ENCODE measurements around the gene PRMT7. TPM values are rescaled to one million over a fixed set of nuclear protein-coding genes. Genes with fewer than 3 reads are reported as not detected.

The PRMT7 gene
- total and polyA plus RNA-seq, 2 of the 8 experiments (the other 6 are each of a cell fraction or from before 2014, with no cell fraction given): 48.2 to 49.3 TPM

DNA sequence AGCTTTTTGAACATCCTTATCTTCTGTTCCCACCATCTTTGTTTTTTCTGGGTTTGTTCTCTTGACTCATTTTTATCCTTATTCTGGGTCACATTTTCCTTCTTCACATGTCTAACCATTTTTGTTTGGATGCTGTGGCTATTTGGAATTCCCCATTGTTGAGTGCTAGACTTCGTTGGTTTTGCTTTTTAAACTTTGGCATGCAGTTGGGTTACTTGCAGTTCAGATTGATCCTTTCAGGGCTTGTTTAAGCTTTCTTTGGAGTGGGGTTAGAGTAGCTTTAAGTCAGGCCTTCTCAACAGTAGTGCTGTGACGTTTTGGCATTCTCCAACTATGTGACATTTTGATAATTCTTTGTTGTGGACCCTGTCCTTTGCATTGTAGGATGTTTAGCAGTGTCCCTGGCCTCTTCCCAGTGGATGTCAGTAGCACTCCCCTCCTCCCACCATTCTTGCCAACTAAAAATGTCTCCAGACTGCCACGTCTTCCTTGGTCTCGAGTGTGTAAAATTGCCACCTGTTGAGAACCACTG, 21.1 kb downstream of the PRMT7 start:
- Histone ChIP-seq H3K4me3 (ENCODE audit: extremely low read depth in 1 of 4, insufficient read depth in 2 of 4, low read depth in 3 of 4, low read length in 4 of 4) (no peak overlapping the region), H3K27ac (ENCODE audit: low read depth, low read length) (no peak overlapping the region), H3K4ac (replicated peaks; ENCODE audit: insufficient read length, low read depth, low read length) (no peak overlapping the region), H3K23ac (ENCODE audit: insufficient read length) (no peak overlapping the region), H3K23me2 (ENCODE audit: low read depth, low read length) (no peaks in the 10 kb centered on the region), H3K36me3 (ENCODE audit: control insufficient read depth in 2 of 4, insufficient read depth in 4 of 4, low read length in 3 of 4) (peaks cover 2 to 9% (median 8%) of the 10 kb centered on the region in 4 experiments; a peak in 4 of 8 replicates), H3K9ac (replicated peaks in 1 of 4; ENCODE audit: extremely low read depth in 1 of 4, low read depth in 3 of 4, low read length in 3 of 4) (0 out of 7 replicates have a peak overlapping the region, but pooled peaks of 1 of the 4 experiments have one; percentile 36), H4K8ac (ENCODE audit: extremely low read depth, insufficient read depth, low read length) (no peak overlapping the region), H2BK15ac (ENCODE audit: low read length) (no peak overlapping the region), H3K79me2 (ENCODE audit: control insufficient read depth in 1 of 2, insufficient read depth in 2 of 2, low read length in 2 of 2) (no peaks in the 10 kb centered on the region), H3K4me2 (ENCODE audit: insufficient read depth in 1 of 2, low read depth in 2 of 2, low read length in 2 of 2) (no peak overlapping the region), H3K27me3 (replicated peaks in 1 of 4; ENCODE audit: control insufficient read depth in 3 of 4, extremely low read depth in 1 of 4, insufficient read depth in 3 of 4, low read length in 3 of 4) (no peaks in the 10 kb centered on the region), H3K56ac (replicated peaks; ENCODE audit: insufficient read length, low read depth, low read length) (no peak overlapping the region), H4K5ac (ENCODE audit: insufficient read length, low read depth, low read length) (no peak overlapping the region), H3K79me1 (ENCODE audit: low read depth, low read length) (no peaks in the 10 kb centered on the region), H2AK5ac (ENCODE audit: low read depth, low read length) (no peak overlapping the region), H3K14ac (ENCODE audit: insufficient read length) (no peak overlapping the region), H2AFZ (ENCODE audit: low read length) (no peak overlapping the region), H2BK120ac (replicated peaks; ENCODE audit: low read depth, low read length) (no peak overlapping the region), H4K20me1 (replicated peaks in 1 of 2; ENCODE audit: control insufficient read depth in 1 of 2, insufficient read depth in 2 of 2, low read length in 2 of 2) (peaks cover 1 to 7% of the 10 kb centered on the region in 2 experiments), H3K18ac (ENCODE audit: extremely low read depth, low read length) (no peak overlapping the region), H2BK20ac (ENCODE audit: low read length) (no peak overlapping the region), H3K4me1 (replicated peaks in 1 of 4; ENCODE audit: control insufficient read depth in 3 of 4, insufficient read depth in 4 of 4, low read length in 3 of 4) (peaks cover 0 to 4% (median 1%) of the 10 kb centered on the region in 4 experiments; a peak in 2 of 7 replicates), H3K9me3 (ENCODE audit: insufficient read depth in 2 of 2, low read depth in 1 of 2, low read length in 1 of 2) (no peaks in the 10 kb centered on the region), H2BK5ac (ENCODE audit: low read depth, low read length) (no peak overlapping the region), H4K91ac (replicated peaks; ENCODE audit: insufficient read length, low read length) (no peak overlapping the region), H2BK12ac (ENCODE audit: low read depth, low read length) (no peak overlapping the region)
- ChIA-PET POLR2A (ENCODE audit: partially characterized antibody) (interaction anchor here (0.7 to 0.9 kb wide), 2 partner anchors 11 to 49 kb away, joined by 3 to 4 read pairs; no protein-coding TSS in a partner anchor), CTCF (ENCODE audit: partially characterized antibody) (interaction anchor here (0.6 to 1.8 kb wide), 8 partner anchors 12 to 80 kb away, joined by 3 to 18 read pairs (median 3); partner anchors contain the start of gene SLC7A6)
- FAIRE-seq: no peak
- WGBS, 2 experiments (ENCODE audit: extremely low coverage in 1 of 2, insufficient coverage in 1 of 2, insufficient read length in 1 of 2, insufficient replicate concordance in 2 of 2, low coverage in 1 of 2, low lambda C conversion rate in 2 of 2, missing lambda C conversion rate in 1 of 2): 60% methylated on average over 4 of the region's 4 CpGs; no CpG with 5 or more reads in 1 of the 2 experiments
- DNase-seq (ENCODE audit: low read depth in 1 of 2, low spot score in 2 of 2): no peak
- TF ChIP-seq, protein P1, sequence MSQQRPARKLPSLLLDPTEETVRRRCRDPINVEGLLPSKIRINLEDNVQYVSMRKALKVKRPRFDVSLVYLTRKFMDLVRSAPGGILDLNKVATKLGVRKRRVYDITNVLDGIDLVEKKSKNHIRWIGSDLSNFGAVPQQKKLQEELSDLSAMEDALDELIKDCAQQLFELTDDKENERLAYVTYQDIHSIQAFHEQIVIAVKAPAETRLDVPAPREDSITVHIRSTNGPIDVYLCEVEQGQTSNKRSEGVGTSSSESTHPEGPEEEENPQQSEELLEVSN (IDR thresholded peaks at IDR 0.05): no peak
- TF ChIP-seq CBX5 (IDR thresholded peaks at IDR 0.05; ENCODE audit: low read depth, low read length): no peak
- TF ChIP-seq ASH2L (IDR thresholded peaks at IDR 0.05; ENCODE audit: low read length): no peak
- TF ChIP-seq SUZ12 (IDR thresholded peaks at IDR 0.05; ENCODE audit: low read length): no peak
- TF ChIP-seq GABPA (IDR thresholded peaks at IDR 0.05; ENCODE audit: borderline replicate concordance, insufficient read depth, low read length): no peak
- no peak for TF ChIP-seq BCL11A (IDR thresholded peaks at IDR 0.05; ENCODE audit: low read depth in 2 of 2, low read length in 2 of 2)
- TF ChIP-seq JUND (IDR thresholded peaks at IDR 0.05; ENCODE audit: low read length): no peak
- TF ChIP-seq CTCF (IDR thresholded peaks at IDR 0.05; ENCODE audit: control extremely low read depth in 1 of 3, insufficient read depth in 1 of 3, low read depth in 1 of 3, low read length in 3 of 3): no peak
- no peak for TF ChIP-seq SIN3A (conservative IDR thresholded peaks at IDR 0.05 in 1 of 2, IDR thresholded peaks at IDR 0.05 in 1 of 2; ENCODE audit: low read depth in 1 of 2, low read length in 2 of 2)
